ENCODE measurements around the gene WWTR1. TPM values are rescaled to one million over a fixed set of nuclear protein-coding genes. Genes with fewer than 3 reads are reported as not detected.
A peak's percentile ranks its signal among the peaks of the same experiment; 100 is the strongest.

Gene WWTR1
- total RNA-seq, 1 experiment from 2014 or later, result 79.7 TPM

- Histone ChIP-seq H3K9ac (ENCODE audit: low read length) (no peak overlapping the region), H3K36me3 (ENCODE audit: low read depth, low read length) (no peaks in the 10 kb centered on the region), H3K27ac (ENCODE audit: low read length) (no peak overlapping the region), H3K4me1 (ENCODE audit: insufficient read depth, low read length) (peaks cover 4% of the 10 kb centered on the region), H3K9me3 (ENCODE audit: low read length) (no peaks in the 10 kb centered on the region), H2AFZ (ENCODE audit: low read length) (no peak overlapping the region), H3K9me2 (replicated peaks; ENCODE audit: low read length) (no peaks in the 10 kb centered on the region), H3K79me2 (ENCODE audit: low read length) (no peaks in the 10 kb centered on the region), H4K20me1 (ENCODE audit: low read length) (no peaks in the 10 kb centered on the region), H3K4me3 (ENCODE audit: low read length) (no peak overlapping the region), H3F3A (ENCODE audit: low read length, unreplicated experiment) (no peaks in the 10 kb centered on the region), H3K4me2 (ENCODE audit: low read length) (no peak overlapping the region), H3K27me3 (ENCODE audit: low read length) (no peaks in the 10 kb centered on the region)
- POLR2A ChIA-PET (ENCODE audit: unreplicated experiment), result no interaction called here
- CTCF ChIA-PET, result interaction anchor here (0.6 to 1.0 kb wide), 3 partner anchors 87 to 534 kb away, joined by 3 to 5 read pairs (median 3); no protein-coding TSS in a partner anchor
- no peak for TF ChIP-seq EZH2 (IDR thresholded peaks at IDR 0.05; ENCODE audit: low read length, unreplicated experiment)
- no peak for TF ChIP-seq EZH2phosphoT487 (IDR thresholded peaks at IDR 0.05; ENCODE audit: borderline replicate concordance, low read length)
- peak; percentile 91 for TF ChIP-seq CTCF (conservative IDR thresholded peaks at IDR 0.05; ENCODE audit: low read depth, low read length)
- ATAC-seq (peak; percentile 73), DNase-seq (peak; percentile 41)
- BruUV-seq (replicated peaks), result no TSS peak
- intact Hi-C loops (cut with micrococcal nuclease), result no loop called here
Measured at GRCh38 chr3:149489060-149489690, 168.7 kb downstream of the WWTR1 start.

GRCh38 chr3:149487598-149488197, 170.1 kb downstream of the WWTR1 start:
- Histone ChIP-seq H4K20me1 (ENCODE audit: low read length) (no peaks in the 10 kb centered on the region), H3F3A (ENCODE audit: low read length, unreplicated experiment) (no peaks in the 10 kb centered on the region), H3K27ac (ENCODE audit: low read length) (no peak overlapping the region), H2AFZ (ENCODE audit: low read length) (no peak overlapping the region), H3K4me3 (ENCODE audit: low read length) (no peak overlapping the region), H3K9me3 (ENCODE audit: low read length) (no peaks in the 10 kb centered on the region), H3K9ac (ENCODE audit: low read length) (no peak overlapping the region), H3K4me1 (ENCODE audit: insufficient read depth, low read length) (no peaks in the 10 kb centered on the region), H3K27me3 (ENCODE audit: low read length) (no peaks in the 10 kb centered on the region), H3K36me3 (ENCODE audit: low read depth, low read length) (no peaks in the 10 kb centered on the region), H3K4me2 (ENCODE audit: low read length) (no peak overlapping the region), H3K9me2 (replicated peaks; ENCODE audit: low read length) (no peaks in the 10 kb centered on the region), H3K79me2 (ENCODE audit: low read length) (no peaks in the 10 kb centered on the region)
- intact Hi-C loops (cut with micrococcal nuclease), result no loop called here
- ATAC-seq, result no peak
- TF ChIP-seq EZH2phosphoT487 (IDR thresholded peaks at IDR 0.05; ENCODE audit: borderline replicate concordance, low read length), result no peak
- TF ChIP-seq CTCF (conservative IDR thresholded peaks at IDR 0.05; ENCODE audit: low read depth, low read length), result peak; percentile 67
- TF ChIP-seq EZH2 (IDR thresholded peaks at IDR 0.05; ENCODE audit: low read length, unreplicated experiment), result no peak
- BruUV-seq (replicated peaks), result no TSS peak
- ChIA-PET POLR2A (ENCODE audit: unreplicated experiment) (no interaction called here), CTCF (interaction anchor here (0.6 to 0.7 kb wide), 2 partner anchors 233 kb away, joined by 3 read pairs; no protein-coding TSS in a partner anchor)
- DNase-seq, result peak; percentile 48

- no peak overlapping the region for H2AFZ ChIP-seq (ENCODE audit: low read length)
- POLR2A ChIA-PET (ENCODE audit: unreplicated experiment), result no interaction called here
- no peaks in the 10 kb centered on the region for H3K36me3 ChIP-seq (ENCODE audit: low read depth, low read length)
- no peaks in the 10 kb centered on the region for H3F3A ChIP-seq (ENCODE audit: low read length, unreplicated experiment)
- H3K9ac ChIP-seq (ENCODE audit: low read length), result no peak overlapping the region
- BruUV-seq (replicated peaks), result no TSS peak
- no peak overlapping the region for H3K27ac ChIP-seq (ENCODE audit: low read length)
- ATAC-seq (no peak), DNase-seq (peak; percentile 45)
- H3K27me3 ChIP-seq (ENCODE audit: low read length), result no peaks in the 10 kb centered on the region
- H3K9me2 ChIP-seq (replicated peaks; ENCODE audit: low read length), result no peaks in the 10 kb centered on the region
- CTCF ChIA-PET, result no interaction called here
- H4K20me1 ChIP-seq (ENCODE audit: low read length), result no peaks in the 10 kb centered on the region
- TF ChIP-seq EZH2phosphoT487 (IDR thresholded peaks at IDR 0.05; ENCODE audit: borderline replicate concordance, low read length) (no peak), CTCF (conservative IDR thresholded peaks at IDR 0.05; ENCODE audit: low read depth, low read length) (no peak)
- no peaks in the 10 kb centered on the region for H3K9me3 ChIP-seq (ENCODE audit: low read length)
- no peak overlapping the region for H3K4me2 ChIP-seq (ENCODE audit: low read length)
- H3K4me1 ChIP-seq (ENCODE audit: insufficient read depth, low read length), result no peaks in the 10 kb centered on the region
- H3K79me2 ChIP-seq (ENCODE audit: low read length), result no peaks in the 10 kb centered on the region
- intact Hi-C loops (cut with micrococcal nuclease), result no loop called here
- no peak overlapping the region for H3K4me3 ChIP-seq (ENCODE audit: low read length)
Measured at GRCh38 chr3:149486726-149487125, 171.1 kb downstream of the WWTR1 start.

Data from PC-3 (cell line).